ENCODE results near the gene ADGRG7.

DNA sequence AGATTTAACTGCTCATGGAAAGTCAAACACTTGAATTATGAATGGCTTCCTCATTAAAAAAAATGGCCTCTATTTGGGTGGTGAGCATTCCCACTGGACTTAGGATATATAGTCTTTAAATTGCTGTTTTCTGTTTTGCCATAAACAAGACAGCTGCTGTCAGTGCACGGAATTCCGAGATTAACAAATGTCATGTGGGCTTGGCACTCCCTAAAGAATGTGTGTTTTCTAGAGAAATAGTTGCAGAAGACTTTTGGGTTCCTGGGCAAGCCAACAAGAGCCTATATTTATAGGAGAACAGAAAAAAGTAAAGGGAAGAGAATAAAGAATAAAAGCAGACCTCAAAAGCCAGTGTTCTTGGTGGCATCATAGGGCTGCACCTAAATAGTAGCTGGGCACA, 86.3 kb downstream of the ADGRG7 start:
- no peak for TF ChIP-seq EP300 (IDR thresholded peaks at IDR 0.05)
- TF ChIP-seq, protein P1, sequence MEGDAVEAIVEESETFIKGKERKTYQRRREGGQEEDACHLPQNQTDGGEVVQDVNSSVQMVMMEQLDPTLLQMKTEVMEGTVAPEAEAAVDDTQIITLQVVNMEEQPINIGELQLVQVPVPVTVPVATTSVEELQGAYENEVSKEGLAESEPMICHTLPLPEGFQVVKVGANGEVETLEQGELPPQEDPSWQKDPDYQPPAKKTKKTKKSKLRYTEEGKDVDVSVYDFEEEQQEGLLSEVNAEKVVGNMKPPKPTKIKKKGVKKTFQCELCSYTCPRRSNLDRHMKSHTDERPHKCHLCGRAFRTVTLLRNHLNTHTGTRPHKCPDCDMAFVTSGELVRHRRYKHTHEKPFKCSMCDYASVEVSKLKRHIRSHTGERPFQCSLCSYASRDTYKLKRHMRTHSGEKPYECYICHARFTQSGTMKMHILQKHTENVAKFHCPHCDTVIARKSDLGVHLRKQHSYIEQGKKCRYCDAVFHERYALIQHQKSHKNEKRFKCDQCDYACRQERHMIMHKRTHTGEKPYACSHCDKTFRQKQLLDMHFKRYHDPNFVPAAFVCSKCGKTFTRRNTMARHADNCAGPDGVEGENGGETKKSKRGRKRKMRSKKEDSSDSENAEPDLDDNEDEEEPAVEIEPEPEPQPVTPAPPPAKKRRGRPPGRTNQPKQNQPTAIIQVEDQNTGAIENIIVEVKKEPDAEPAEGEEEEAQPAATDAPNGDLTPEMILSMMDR (IDR thresholded peaks at IDR 0.05) = no peak
